H1 (cell line): ENCODE data around the gene ALDH3A1.

Experiments used
- MAFK ChIP-seq: IDR thresholded peaks from 2 replicates; pipeline ENCODE4 v1.6.1; 2012; ENCODE audit warnings: low read depth, mild to moderate bottlenecking, improper control_type of control experiment, low read length
- POLR2AphosphoS5 ChIP-seq: IDR thresholded peaks from 2 replicates; pipeline ENCODE4 v1.6.1; 2011; ENCODE audit warnings: low read depth, low read length
- RAD21 ChIP-seq, 2 experiments: IDR thresholded peaks in 1 of 2; conservative IDR thresholded peaks in 1 of 2; 2 replicates each; pipeline ENCODE4 v1.6.1; 2011; ENCODE audit warnings: low read depth in 2 of 2, low read length in 2 of 2, improper control_type of control experiment in 1 of 2, inconsistent platforms in 1 of 2, mild to moderate bottlenecking in 1 of 2, moderate library complexity in 1 of 2
- TCF12 ChIP-seq: IDR thresholded peaks from 2 replicates; pipeline ENCODE4 v1.6.1; 2011; ENCODE audit warnings: low read depth, mild to moderate bottlenecking, low read length
- YY1 ChIP-seq: IDR thresholded peaks from 2 replicates; pipeline ENCODE4 v1.6.1; 2011; ENCODE audit warnings: low read depth, mild to moderate bottlenecking, low read length

- TF ChIP-seq RAD21 (IDR thresholded peaks at IDR 0.05 in 1 of 2, conservative IDR thresholded peaks at IDR 0.05 in 1 of 2; ENCODE audit: low read depth in 2 of 2, low read length in 2 of 2) (no peak), POLR2AphosphoS5 (no peak), TCF12 (no peak), MAFK (no peak), YY1 (no peak)
Measured at GRCh38 chr17:19781488-19782458, 33.7 kb upstream of the ALDH3A1 start.
